Loucy (cell line): Measurements from ENCODE around the gene ADD1.

Source experiments
- H2AFZ ChIP-seq: fragments of 200-600 bp; sonication (generic); 2 replicates; pipeline ENCODE4 v1.6.0; 2016; ENCODE audit warnings: antibody characterized with exemption, mild to moderate bottlenecking, low read length, moderate library complexity
- H3F3A ChIP-seq: fragments of 200-600 bp; 2 replicates; pipeline ENCODE4 v1.6.0; 2016; ENCODE audit warnings: antibody characterized with exemption, low read depth, mild to moderate bottlenecking
- H3K27me3 ChIP-seq: fragments of 200-600 bp; sonication (generic); 2 replicates; pipeline ENCODE4 v1.6.1; 2014; ENCODE audit warnings: low read length, mild to moderate bottlenecking; ENCODE audit not compliant: insufficient read depth, poor library complexity, severe bottlenecking
- H3K36me3 ChIP-seq: fragments of 200-600 bp; sonication (generic); 2 replicates; pipeline ENCODE4 v1.6.1; 2016; ENCODE audit warnings: low read length; ENCODE audit not compliant: insufficient read depth
- H3K4me1 ChIP-seq: fragments of 200-600 bp; sonication (generic); 2 replicates; pipeline ENCODE4 v1.5.1; 2014; ENCODE audit warnings: low read length, mild to moderate bottlenecking; ENCODE audit not compliant: insufficient read depth, poor library complexity, severe bottlenecking
- H3K4me2 ChIP-seq: fragments of 200-600 bp; sonication (generic); 2 replicates; pipeline ENCODE4 v1.6.0; 2014; ENCODE audit warnings: antibody characterized with exemption, low read length, low read depth, mild to moderate bottlenecking; ENCODE audit not compliant: poor library complexity, severe bottlenecking
- H3K4me3 ChIP-seq: fragments of 200-600 bp; sonication (generic); 2 replicates; pipeline ENCODE4 v1.5.1; 2014; ENCODE audit warnings: low read length, mild to moderate bottlenecking, mixed read lengths; ENCODE audit not compliant: poor library complexity, severe bottlenecking
- H3K79me2 ChIP-seq: fragments of 200-600 bp; sonication (generic); 2 replicates; pipeline ENCODE4 v1.6.1; 2014; ENCODE audit warnings: low read length; ENCODE audit not compliant: insufficient read depth
- H3K9ac ChIP-seq: fragments of 200-600 bp; sonication (generic); 2 replicates; pipeline ENCODE4 v1.6.0; 2014; ENCODE audit warnings: mild to moderate bottlenecking, low read depth, low read length, moderate library complexity; ENCODE audit not compliant: poor library complexity, severe bottlenecking
- H3K9me2 ChIP-seq: fragments of 200-600 bp; sonication (generic); replicated peaks from 2 replicates; pipeline ENCODE4 v1.6.1; 2016; ENCODE audit warnings: low read depth, low read length, mixed read lengths
- H3K9me3 ChIP-seq: fragments of 200-600 bp; sonication (generic); 2 replicates; pipeline ENCODE4 v1.6.1; 2014; ENCODE audit warnings: mild to moderate bottlenecking, antibody characterized with exemption, low read length, low read depth; ENCODE audit not compliant: insufficient read depth
- H4K20me1 ChIP-seq: fragments of 200-600 bp; sonication (generic); 2 replicates; pipeline ENCODE4 v1.6.0; 2014; ENCODE audit warnings: antibody characterized with exemption, low read length, mild to moderate bottlenecking; ENCODE audit not compliant: insufficient read depth, poor library complexity, severe bottlenecking
- CTCF ChIP-seq: fragments of 200-600 bp; sonication (generic); conservative IDR thresholded peaks from 2 replicates; pipeline ENCODE4 v1.5.1; 2014; ENCODE audit warnings: mild to moderate bottlenecking, antibody characterized with exemption, low read length
- EZH2phosphoT487 ChIP-seq: fragments of 200-600 bp; IDR thresholded peaks from 2 replicates; pipeline ENCODE4 v1.6.1; 2018; ENCODE audit warnings: antibody characterized with exemption, mild to moderate bottlenecking, moderate library complexity, borderline replicate concordance

Gene ADD1

DNA sequence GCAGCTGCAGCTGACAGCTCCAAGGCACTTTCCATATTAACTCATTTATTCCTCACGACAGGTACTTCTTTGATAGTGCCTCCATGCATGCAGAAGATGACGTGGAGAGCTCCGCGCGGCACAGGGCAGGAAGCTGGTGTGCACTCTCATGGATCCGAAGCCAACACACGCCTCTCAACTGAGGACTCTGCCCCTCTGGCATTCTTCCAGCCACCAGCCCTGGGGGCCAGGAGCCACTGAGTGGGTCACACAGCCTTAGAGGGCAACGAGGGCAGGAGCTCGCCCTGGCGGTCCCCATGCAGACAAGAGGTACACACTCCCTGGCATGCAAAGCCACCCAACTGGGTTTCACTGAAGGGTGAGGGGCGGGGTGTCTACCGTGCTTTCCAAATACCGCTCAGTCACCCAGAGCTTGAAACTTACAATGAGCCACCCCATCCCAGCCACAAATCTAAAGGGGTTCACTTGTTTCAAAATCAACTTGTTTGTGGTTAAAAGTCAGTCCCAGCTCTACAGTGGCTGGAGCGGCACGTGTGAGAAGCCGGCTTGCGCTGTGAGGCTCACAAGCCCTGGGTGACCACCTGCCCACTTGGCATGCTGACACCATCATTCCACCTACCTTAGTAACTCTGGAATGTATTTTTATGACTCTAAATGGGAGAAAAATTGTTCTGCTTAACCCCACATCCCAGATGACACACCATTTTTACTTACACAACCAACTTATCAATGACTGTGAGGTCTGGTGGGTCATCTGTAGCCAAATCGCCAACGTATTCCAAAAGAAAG lies 103.4 kb downstream of the ADD1 start:
- no peaks in the 10 kb centered on the region for H3K4me1 ChIP-seq
- peaks cover 3% of the 10 kb centered on the region for H4K20me1 ChIP-seq
- H3K9me2 ChIP-seq, result no peaks in the 10 kb centered on the region
- TF ChIP-seq EZH2phosphoT487 (no peak), CTCF (no peak)
- no peak overlapping the region for H2AFZ ChIP-seq
- no peak overlapping the region for H3K4me3 ChIP-seq
- H3K79me2 ChIP-seq, result no peaks in the 10 kb centered on the region
- no peaks in the 10 kb centered on the region for H3K9me3 ChIP-seq
- no peak overlapping the region for H3K4me2 ChIP-seq
- H3K27me3 ChIP-seq, result no peaks in the 10 kb centered on the region
- no peaks in the 10 kb centered on the region for H3F3A ChIP-seq
- peaks cover 88% of the 10 kb centered on the region for H3K36me3 ChIP-seq
- no peak overlapping the region for H3K9ac ChIP-seq

GRCh38 chr4:2947926-2948325 lies 104.3 kb downstream of the ADD1 start:
- Histone ChIP-seq H3K4me3 (no peak overlapping the region), H3K9ac (no peak overlapping the region), H3K36me3 (peaks cover 86% of the 10 kb centered on the region), H2AFZ (no peak overlapping the region), H3F3A (peaks cover 2% of the 10 kb centered on the region; the same call in 1 of the 2 replicates), H3K9me2 (no peaks in the 10 kb centered on the region), H3K27me3 (no peaks in the 10 kb centered on the region), H3K79me2 (no peaks in the 10 kb centered on the region), H4K20me1 (peaks cover 6% of the 10 kb centered on the region), H3K9me3 (no peaks in the 10 kb centered on the region), H3K4me1 (no peaks in the 10 kb centered on the region), H3K4me2 (no peak overlapping the region)
- no peak for TF ChIP-seq EZH2phosphoT487
- TF ChIP-seq CTCF, result no peak

DNA sequence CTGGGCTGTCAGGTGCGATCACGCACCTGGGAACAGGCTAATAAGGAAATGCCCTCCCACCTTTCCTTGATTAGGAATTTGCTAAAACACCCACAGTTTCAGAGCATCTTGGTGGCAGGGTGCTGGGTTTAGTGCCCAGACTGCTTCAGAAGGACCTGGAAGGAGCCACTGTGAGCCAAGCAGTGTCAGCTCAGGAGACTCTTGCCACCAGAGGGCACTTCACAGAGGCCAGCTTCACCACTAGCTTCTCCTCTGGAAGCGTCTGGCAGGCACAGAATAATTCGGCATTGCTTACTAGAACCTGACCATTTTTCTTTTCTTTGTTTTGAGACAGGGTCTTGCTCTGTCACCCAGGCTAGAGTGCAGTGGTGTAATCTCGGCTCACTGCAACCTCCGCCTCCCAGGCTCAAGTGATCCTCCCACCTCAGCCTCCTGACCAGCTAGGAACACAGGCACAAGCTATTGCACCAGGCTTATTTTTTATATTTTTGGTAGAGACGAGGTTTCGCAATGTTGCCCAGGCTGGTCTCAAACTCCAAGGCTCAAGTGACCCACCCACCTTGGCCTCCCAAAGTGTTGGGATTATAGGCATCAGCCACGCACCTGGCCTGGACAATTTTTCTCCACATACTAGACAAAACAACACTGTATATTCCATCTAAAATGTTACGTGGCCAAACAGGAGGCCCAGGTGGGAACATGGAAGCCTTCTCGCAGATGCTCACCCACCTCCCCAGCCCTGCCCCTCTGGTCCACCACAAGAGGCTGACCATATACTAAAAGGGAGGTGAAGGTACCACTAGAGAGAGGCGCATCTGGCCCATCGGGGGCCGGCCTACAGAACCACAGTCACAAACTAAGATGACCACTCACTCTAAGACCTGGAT lies 105.5 kb downstream of the ADD1 start:
- Histone ChIP-seq H3K27me3 (no peaks in the 10 kb centered on the region), H3K4me3 (no peak overlapping the region), H3F3A (peaks cover 12% of the 10 kb centered on the region), H2AFZ (no peak overlapping the region), H3K9ac (no peak overlapping the region), H3K79me2 (no peaks in the 10 kb centered on the region), H4K20me1 (peaks cover 15% of the 10 kb centered on the region), H3K9me2 (no peaks in the 10 kb centered on the region), H3K4me2 (no peak overlapping the region), H3K4me1 (no peaks in the 10 kb centered on the region), H3K36me3 (peaks cover 88% of the 10 kb centered on the region), H3K9me3 (no peaks in the 10 kb centered on the region)
- peak; percentile 56; the same call in 1 of the 2 replicates for TF ChIP-seq CTCF
- TF ChIP-seq EZH2phosphoT487, result no peak
